ENCODE measurements around the gene TEKT5. TPM values are rescaled to one million over a fixed set of nuclear protein-coding genes. Genes with fewer than 3 reads are reported as not detected.
"Not testable (repeated sequence)": the region's sequence is repeated elsewhere in the genome, so short reads cannot be mapped to it uniquely, and the experiment has no call there.

TEKT5 gene
- total RNA-seq, 1 donor from 2014 or later, result not detected

GRCh38 chr16:10635365-10636021, 59.2 kb downstream of the TEKT5 start:
- Mint-ChIP-seq H3K36me3 (ENCODE audit: low read depth) (no peaks in the 10 kb centered on the region), H3K4me3 (ENCODE audit: low read depth) (no peak overlapping the region), H3K27me3 (ENCODE audit: low read depth) (peaks cover 3% of the 10 kb centered on the region), H3K9me3 (no peaks in the 10 kb centered on the region), H3K27ac (no peak overlapping the region), H3K4me1 (ENCODE audit: low read depth) (no peaks in the 10 kb centered on the region)
- DNase-seq (ENCODE audit: low spot score), result no peak
- intact Hi-C loops (cut with micrococcal nuclease), result no loop called here

GRCh38 chr16:10633429-10633828, 61.3 kb downstream of the TEKT5 start:
- H3K4me1 Mint-ChIP-seq (ENCODE audit: low read depth); DNase-seq (ENCODE audit: low spot score); H3K27me3 Mint-ChIP-seq (ENCODE audit: low read depth); H3K4me3 Mint-ChIP-seq (ENCODE audit: low read depth); intact Hi-C loops (cut with micrococcal nuclease); H3K27ac Mint-ChIP-seq; H3K36me3 Mint-ChIP-seq (ENCODE audit: low read depth); H3K9me3 Mint-ChIP-seq: not testable (repeated sequence)

- Mint-ChIP-seq H3K4me1 (ENCODE audit: low read depth) (no peaks in the 10 kb centered on the region), H3K9me3 (no peaks in the 10 kb centered on the region), H3K36me3 (ENCODE audit: low read depth) (no peaks in the 10 kb centered on the region), H3K27ac (no peak overlapping the region), H3K27me3 (ENCODE audit: low read depth) (peaks cover 3% of the 10 kb centered on the region), H3K4me3 (ENCODE audit: low read depth) (no peak overlapping the region)
- intact Hi-C loops (cut with micrococcal nuclease), result no loop called here
- DNase-seq (ENCODE audit: low spot score), result no peak
These were observed 62.8 kb downstream of the TEKT5 start for GRCh38 chr16:10631886-10632285.

GRCh38 chr16:10629592-10629963, 65.2 kb downstream of the TEKT5 start:
- Mint-ChIP-seq H3K27me3 (ENCODE audit: low read depth) (peaks cover 3% of the 10 kb centered on the region), H3K4me3 (ENCODE audit: low read depth) (no peak overlapping the region), H3K36me3 (ENCODE audit: low read depth) (no peaks in the 10 kb centered on the region), H3K4me1 (ENCODE audit: low read depth) (no peaks in the 10 kb centered on the region), H3K9me3 (no peaks in the 10 kb centered on the region), H3K27ac (no peak overlapping the region)
- no peak for DNase-seq (ENCODE audit: low spot score)
- intact Hi-C loops (cut with micrococcal nuclease), result no loop called here

- DNase-seq (ENCODE audit: low spot score), result no peak
- no peaks in the 10 kb centered on the region for H3K36me3 Mint-ChIP-seq (ENCODE audit: low read depth)
- H3K4me1 Mint-ChIP-seq (ENCODE audit: low read depth), result no peaks in the 10 kb centered on the region
- no peaks in the 10 kb centered on the region for H3K27me3 Mint-ChIP-seq (ENCODE audit: low read depth)
- H3K27ac Mint-ChIP-seq, result no peak overlapping the region
- intact Hi-C loops (cut with micrococcal nuclease), result no loop called here
- H3K9me3 Mint-ChIP-seq, result no peaks in the 10 kb centered on the region
- H3K4me3 Mint-ChIP-seq (ENCODE audit: low read depth), result no peak overlapping the region
These were observed 69.0 kb downstream of the TEKT5 start for GRCh38 chr16:10625595-10626357.

- no peaks in the 10 kb centered on the region for H3K27me3 Mint-ChIP-seq (ENCODE audit: low read depth)
- peaks cover 4% of the 10 kb centered on the region for H3K4me1 Mint-ChIP-seq (ENCODE audit: low read depth)
- intact Hi-C loops (cut with micrococcal nuclease), result no loop called here
- no peak for DNase-seq (ENCODE audit: low spot score)
- H3K4me3 Mint-ChIP-seq (ENCODE audit: low read depth), result no peak overlapping the region
- no peaks in the 10 kb centered on the region for H3K9me3 Mint-ChIP-seq
- no peaks in the 10 kb centered on the region for H3K36me3 Mint-ChIP-seq (ENCODE audit: low read depth)
- H3K27ac Mint-ChIP-seq, result no peak overlapping the region
These were observed 70.2 kb downstream of the TEKT5 start for GRCh38 chr16:10624527-10624926.

GRCh38 chr16:10623059-10623458, 71.7 kb downstream of the TEKT5 start:
- H3K27me3 Mint-ChIP-seq (ENCODE audit: low read depth), result peaks cover 5% of the 10 kb centered on the region
- peaks cover 6% of the 10 kb centered on the region for H3K4me1 Mint-ChIP-seq (ENCODE audit: low read depth)
- H3K36me3 Mint-ChIP-seq (ENCODE audit: low read depth), result no peaks in the 10 kb centered on the region
- H3K27ac Mint-ChIP-seq, result no peak overlapping the region
- no peaks in the 10 kb centered on the region for H3K9me3 Mint-ChIP-seq
- no peak for DNase-seq (ENCODE audit: low spot score)
- no peak overlapping the region for H3K4me3 Mint-ChIP-seq (ENCODE audit: low read depth)
- intact Hi-C loops (cut with micrococcal nuclease), result no loop called here

GRCh38 chr16:10622036-10622921, 72.5 kb downstream of the TEKT5 start:
- H3K9me3 Mint-ChIP-seq, result no peaks in the 10 kb centered on the region
- no peaks in the 10 kb centered on the region for H3K36me3 Mint-ChIP-seq (ENCODE audit: low read depth)
- no peak overlapping the region for H3K4me3 Mint-ChIP-seq (ENCODE audit: low read depth)
- no peak for DNase-seq (ENCODE audit: low spot score)
- no peak overlapping the region for H3K27ac Mint-ChIP-seq
- peaks cover 6% of the 10 kb centered on the region for H3K4me1 Mint-ChIP-seq (ENCODE audit: low read depth)
- intact Hi-C loops (cut with micrococcal nuclease), result no loop called here
- H3K27me3 Mint-ChIP-seq (ENCODE audit: low read depth), result peaks cover 7% of the 10 kb centered on the region

- H3K27ac Mint-ChIP-seq; H3K4me3 Mint-ChIP-seq (ENCODE audit: low read depth); H3K9me3 Mint-ChIP-seq; H3K27me3 Mint-ChIP-seq (ENCODE audit: low read depth); H3K36me3 Mint-ChIP-seq (ENCODE audit: low read depth); intact Hi-C loops (cut with micrococcal nuclease); DNase-seq (ENCODE audit: low spot score); H3K4me1 Mint-ChIP-seq (ENCODE audit: low read depth): not testable (repeated sequence)
These were observed 73.3 kb downstream of the TEKT5 start for GRCh38 chr16:10621216-10621949.

- H3K4me1 Mint-ChIP-seq (ENCODE audit: low read depth), result peaks cover 6% of the 10 kb centered on the region
- H3K9me3 Mint-ChIP-seq, result no peaks in the 10 kb centered on the region
- intact Hi-C loops (cut with micrococcal nuclease), result no loop called here
- H3K4me3 Mint-ChIP-seq (ENCODE audit: low read depth), result no peak overlapping the region
- no peak for DNase-seq (ENCODE audit: low spot score)
- peaks cover 7% of the 10 kb centered on the region for H3K27me3 Mint-ChIP-seq (ENCODE audit: low read depth)
- H3K36me3 Mint-ChIP-seq (ENCODE audit: low read depth), result no peaks in the 10 kb centered on the region
- H3K27ac Mint-ChIP-seq, result no peak overlapping the region
These were observed 74.6 kb downstream of the TEKT5 start for GRCh38 chr16:10620120-10620519.

- intact Hi-C loops (cut with micrococcal nuclease), result no loop called here
- H3K9me3 Mint-ChIP-seq, result no peaks in the 10 kb centered on the region
- H3K27ac Mint-ChIP-seq, result no peak overlapping the region
- H3K27me3 Mint-ChIP-seq (ENCODE audit: low read depth), result peaks cover 7% of the 10 kb centered on the region
- peak overlapping the region; percentile 5 for H3K4me3 Mint-ChIP-seq (ENCODE audit: low read depth)
- H3K36me3 Mint-ChIP-seq (ENCODE audit: low read depth), result no peaks in the 10 kb centered on the region
- peak; percentile 11 for DNase-seq (ENCODE audit: low spot score)
- H3K4me1 Mint-ChIP-seq (ENCODE audit: low read depth), result peaks cover 6% of the 10 kb centered on the region
These were observed 75.4 kb downstream of the TEKT5 start for GRCh38 chr16:10619271-10619849.

- Mint-ChIP-seq H3K27ac (no peak overlapping the region), H3K4me1 (ENCODE audit: low read depth) (peaks cover 6% of the 10 kb centered on the region), H3K36me3 (ENCODE audit: low read depth) (no peaks in the 10 kb centered on the region), H3K9me3 (no peaks in the 10 kb centered on the region), H3K27me3 (ENCODE audit: low read depth) (peaks cover 7% of the 10 kb centered on the region), H3K4me3 (ENCODE audit: low read depth) (no peak overlapping the region)
- no peak for DNase-seq (ENCODE audit: low spot score)
- intact Hi-C loops (cut with micrococcal nuclease), result no loop called here
These were observed 76.0 kb downstream of the TEKT5 start for GRCh38 chr16:10618710-10619209.

Measured in activated T-helper 2 cell treated with anti-CD3 and anti-CD28 coated beads, Interferon-gamma antibody, Interleukin-2, Interleukin-4, amounts not matched to agents 10 μg/mL and 5 μg/mL and 100 μg/mL, durations not matched to agents 14 hours and 24 hours and 36 hours (primary cell).